A673 (cell line): ENCODE measurements around the gene HS1BP3. TPM values are rescaled to one million over a fixed set of nuclear protein-coding genes. Genes with fewer than 3 reads are reported as not detected.

Experiments
- BruUV-seq: library from RNA; stranded (reverse); fragments of 400-500 nt; replicated peaks from 2 replicates; lab custom pipeline; 2021; lab: Mats Ljungman, UMichigan
- CTCF ChIA-PET: fragments of 300-600 bp; sonication (Branson Sonifier 250); formaldehyde crosslinking; loops from one replicate; lab custom pipeline; 2022; ENCODE audit warnings: antibody characterized with exemption; lab: Charles Lee
- POLR2A ChIA-PET: fragments of 300-600 bp; sonication (Branson Sonifier 250); formaldehyde crosslinking; loops from one replicate; lab custom pipeline; 2022; ENCODE audit warnings: antibody characterized with exemption; ENCODE audit not compliant: low non-redundant PET; lab: Charles Lee
- DNase-seq: peaks from one replicate; pipeline ENCODE4 v3.0.0-alpha.2; 2015; ENCODE audit warnings: low spot score
- H3K27ac ChIP-seq: fragments of 200-600 bp; sonication (generic); 2 replicates; pipeline ENCODE4 v1.5.1; 2016; ENCODE audit warnings: mixed run types, low read depth, mild to moderate bottlenecking, mixed read lengths, antibody characterized with exemption, low read length; ENCODE audit not compliant: poor library complexity, severe bottlenecking
- H3K27me3 ChIP-seq: fragments of 200-600 bp; sonication (generic); replicated peaks from 2 replicates; pipeline ENCODE4 v1.6.1; 2017; ENCODE audit warnings: mixed run types, low read depth, mild to moderate bottlenecking, mixed read lengths, antibody characterized with exemption, low read length; ENCODE audit not compliant: insufficient read depth, poor library complexity
- H3K36me3 ChIP-seq: fragments of 200-600 bp; sonication (generic); 2 replicates; pipeline ENCODE4 v1.6.1; 2016; ENCODE audit warnings: mixed run types, mild to moderate bottlenecking, mixed read lengths, antibody characterized with exemption, low read length; ENCODE audit not compliant: insufficient read depth, poor library complexity, severe bottlenecking
- H3K4me1 ChIP-seq: fragments of 200-600 bp; sonication (generic); 2 replicates; pipeline ENCODE4 v1.6.1; 2017; ENCODE audit warnings: mixed run types, mild to moderate bottlenecking, mixed read lengths, antibody characterized with exemption, low read length; ENCODE audit not compliant: insufficient read depth, poor library complexity, severe bottlenecking
- H3K4me3 ChIP-seq: fragments of 200-600 bp; sonication (generic); 2 replicates; pipeline ENCODE4 v1.5.1; 2016; ENCODE audit warnings: low read depth, mixed run types, mild to moderate bottlenecking, mixed read lengths, low read length; ENCODE audit not compliant: poor library complexity, severe bottlenecking
- H3K9me3 ChIP-seq: fragments of 200-600 bp; sonication (generic); 2 replicates; pipeline ENCODE4 v1.6.1; 2016; ENCODE audit warnings: mixed run types, low read depth, mild to moderate bottlenecking, mixed read lengths, antibody characterized with exemption, low read length; ENCODE audit not compliant: poor library complexity, severe bottlenecking
- CTCF ChIP-seq: fragments of 300-800, 200-600 bp; sonication (generic); conservative IDR thresholded peaks from 2 replicates; pipeline ENCODE4 v1.5.1; 2017; ENCODE audit warnings: low read depth, mild to moderate bottlenecking, antibody characterized with exemption, low read length, moderate library complexity, mixed read lengths
- EZH2 ChIP-seq: fragments of 200-600 bp; sonication (generic); IDR thresholded peaks from 2 replicates; pipeline ENCODE4 v1.6.1; 2017; ENCODE audit warnings: borderline replicate concordance, low read depth, mild to moderate bottlenecking, mixed read lengths, antibody characterized with exemption, low read length; ENCODE audit not compliant: poor library complexity, severe bottlenecking
- intact Hi-C: fragments of 100-400 bp; cut with micrococcal nuclease; formaldehyde crosslinking; loops from one replicate; pipeline ENCODE4 v1.10.0; 2022; ENCODE audit not compliant: unreplicated experiment
- total RNA-seq: library from RNA; stranded (reverse); gene quantifications from 2 replicates; pipeline ENCODE4 v1.2.3, GENCODE V29; 2021

Gene HS1BP3
- total RNA-seq, 1 experiment from 2014 or later, result 12.6 TPM

- H3K27me3 ChIP-seq, result no peaks in the 10 kb centered on the region
- H3K9me3 ChIP-seq, result no peaks in the 10 kb centered on the region
- no peak overlapping the region for H3K27ac ChIP-seq
- no peaks in the 10 kb centered on the region for H3K36me3 ChIP-seq
- POLR2A ChIA-PET, result no interaction called here
- BruUV-seq, result no TSS peak
- no peak overlapping the region for H3K4me3 ChIP-seq
- peaks cover 9% of the 10 kb centered on the region for H3K4me1 ChIP-seq
- CTCF ChIA-PET, result no interaction called here
- intact Hi-C loops, result no loop called here
- no peak for TF ChIP-seq EZH2
- no peak for TF ChIP-seq CTCF
- no peak for DNase-seq
Observed at GRCh38 chr2:20574423-20574911, 76.4 kb downstream of the HS1BP3 start.

DNA sequence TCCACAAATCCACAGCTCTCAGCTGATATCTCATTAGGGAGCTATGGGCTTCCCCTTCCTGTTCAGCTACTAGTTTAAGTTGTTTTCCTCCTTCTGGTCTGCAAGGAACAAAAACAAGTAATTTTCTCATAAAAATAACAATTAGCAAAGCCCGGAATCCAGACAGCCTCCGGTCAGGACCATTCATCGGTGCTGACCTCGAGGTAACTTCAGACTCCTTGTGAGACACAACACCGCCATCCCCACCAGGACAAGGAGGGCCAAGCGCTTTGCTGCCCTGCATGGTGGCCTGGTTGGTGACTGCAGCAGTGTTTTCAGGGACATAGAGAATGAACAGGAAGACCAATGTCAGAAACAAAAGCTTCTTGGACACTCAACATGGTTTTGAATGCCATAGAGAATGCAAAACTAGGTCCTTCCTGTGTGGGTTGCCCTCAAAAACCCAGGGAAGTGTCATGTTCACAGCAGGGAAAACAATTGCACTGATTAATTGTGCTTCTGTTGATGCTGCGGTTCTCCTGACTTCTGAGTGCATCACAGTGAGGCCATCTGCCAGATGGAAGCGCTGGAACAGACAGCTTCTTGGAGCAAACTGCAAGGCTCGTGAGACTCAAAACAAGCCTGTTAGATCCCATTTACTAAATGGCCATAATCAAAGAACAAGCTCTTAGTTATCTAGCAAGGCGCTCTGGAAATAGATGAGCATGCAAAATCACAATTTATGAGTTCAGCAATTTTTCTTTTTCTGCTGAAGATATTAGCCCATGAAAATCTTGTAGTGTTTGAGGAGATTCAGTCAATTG, 77.1 kb downstream of the HS1BP3 start:
- TF ChIP-seq CTCF (no peak), EZH2 (no peak)
- DNase-seq, result peak; percentile 12

DNA sequence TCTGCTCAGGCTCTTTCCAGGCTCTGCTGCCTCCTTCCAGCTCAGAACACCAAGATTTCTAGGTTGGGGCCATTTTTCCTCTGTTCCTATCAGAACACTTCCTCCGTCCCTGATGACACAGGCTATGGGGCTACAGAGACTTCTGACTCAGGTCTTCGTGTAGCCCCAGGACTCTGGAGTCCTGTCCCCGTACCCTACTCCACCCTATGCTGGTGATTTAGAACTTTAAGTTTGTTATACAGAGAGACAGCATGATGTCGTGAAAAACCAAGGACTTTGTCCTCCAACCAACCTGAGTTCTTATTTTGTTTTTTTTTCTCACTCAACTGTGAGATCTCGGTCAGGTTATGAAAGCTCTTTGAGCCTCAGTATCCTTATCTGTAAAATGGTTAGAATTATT, 78.7 kb downstream of the HS1BP3 start:
- CTCF ChIA-PET, result no interaction called here

More for the DNA sequence above, 77.1 kb downstream of the HS1BP3 start:
- intact Hi-C loops, result no loop called here
- Histone ChIP-seq H3K4me3 (no peak overlapping the region), H3K27me3 (no peaks in the 10 kb centered on the region), H3K27ac (no peak overlapping the region), H3K36me3 (no peaks in the 10 kb centered on the region), H3K4me1 (peaks cover 3% of the 10 kb centered on the region), H3K9me3 (no peaks in the 10 kb centered on the region)
- BruUV-seq, result no TSS peak
- ChIA-PET CTCF (no interaction called here), POLR2A (no interaction called here)

More for the DNA sequence above, 78.7 kb downstream of the HS1BP3 start:
- no peaks in the 10 kb centered on the region for H3K27me3 ChIP-seq
- H3K4me3 ChIP-seq, result no peak overlapping the region
- POLR2A ChIA-PET, result no interaction called here
- H3K27ac ChIP-seq, result no peak overlapping the region
- H3K4me1 ChIP-seq, result no peaks in the 10 kb centered on the region
- intact Hi-C loops, result no loop called here
- no peak for DNase-seq
- no TSS peak for BruUV-seq
- no peaks in the 10 kb centered on the region for H3K9me3 ChIP-seq
- H3K36me3 ChIP-seq, result no peaks in the 10 kb centered on the region
- TF ChIP-seq EZH2 (no peak), CTCF (no peak)
